Measurements from ENCODE around the gene KCNT2. TPM values are rescaled to one million over a fixed set of nuclear protein-coding genes. Genes with fewer than 3 reads are reported as not detected.

The KCNT2 gene
- total and polyA plus RNA-seq, 2 donors (not counting 3 experiments of a cell fraction or from before 2014, with no cell fraction given): 0.46 to 1.6 TPM

DNA sequence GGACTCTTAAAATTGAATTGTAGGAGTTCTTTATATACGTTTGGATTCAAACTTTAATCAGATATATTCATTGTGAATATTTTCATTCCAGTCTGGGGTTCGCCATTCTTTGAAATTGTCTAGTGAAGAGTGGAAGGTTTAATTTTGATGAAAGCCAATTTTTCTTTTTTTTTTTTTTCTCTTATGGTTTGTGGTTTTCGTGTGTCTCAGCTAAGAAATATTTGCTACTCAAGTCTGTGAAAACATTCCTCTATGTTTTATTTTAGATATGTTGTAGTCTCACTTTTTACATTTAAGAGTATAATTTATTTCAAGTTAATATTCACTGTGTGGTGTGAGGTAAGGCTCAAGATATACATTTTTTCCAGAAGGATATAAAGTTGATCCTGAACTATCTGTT, 220.5 kb downstream of the KCNT2 start:
- H2AFZ ChIP-seq (ENCODE audit: low read depth, low read length): no peak overlapping the region
- dilution Hi-C loops (cut with MboI; ENCODE audit: extremely low pct_ligation_motif_present, low sequenced_read_pairs): no loop called here
- TF ChIP-seq JUN (IDR thresholded peaks at IDR 0.05; ENCODE audit: borderline replicate concordance, insufficient read depth, insufficient read length, low read depth): no peak
- TF ChIP-seq POLR2AphosphoS5 (IDR thresholded peaks at IDR 0.05; ENCODE audit: insufficient read depth, low read depth, low read length): no peak
- no peak for TF ChIP-seq EZH2 (IDR thresholded peaks at IDR 0.05; ENCODE audit: borderline replicate concordance, low read depth, low read length, severe bottlenecking)
- TF ChIP-seq, protein P1, sequence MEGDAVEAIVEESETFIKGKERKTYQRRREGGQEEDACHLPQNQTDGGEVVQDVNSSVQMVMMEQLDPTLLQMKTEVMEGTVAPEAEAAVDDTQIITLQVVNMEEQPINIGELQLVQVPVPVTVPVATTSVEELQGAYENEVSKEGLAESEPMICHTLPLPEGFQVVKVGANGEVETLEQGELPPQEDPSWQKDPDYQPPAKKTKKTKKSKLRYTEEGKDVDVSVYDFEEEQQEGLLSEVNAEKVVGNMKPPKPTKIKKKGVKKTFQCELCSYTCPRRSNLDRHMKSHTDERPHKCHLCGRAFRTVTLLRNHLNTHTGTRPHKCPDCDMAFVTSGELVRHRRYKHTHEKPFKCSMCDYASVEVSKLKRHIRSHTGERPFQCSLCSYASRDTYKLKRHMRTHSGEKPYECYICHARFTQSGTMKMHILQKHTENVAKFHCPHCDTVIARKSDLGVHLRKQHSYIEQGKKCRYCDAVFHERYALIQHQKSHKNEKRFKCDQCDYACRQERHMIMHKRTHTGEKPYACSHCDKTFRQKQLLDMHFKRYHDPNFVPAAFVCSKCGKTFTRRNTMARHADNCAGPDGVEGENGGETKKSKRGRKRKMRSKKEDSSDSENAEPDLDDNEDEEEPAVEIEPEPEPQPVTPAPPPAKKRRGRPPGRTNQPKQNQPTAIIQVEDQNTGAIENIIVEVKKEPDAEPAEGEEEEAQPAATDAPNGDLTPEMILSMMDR (IDR thresholded peaks at IDR 0.05; ENCODE audit: extremely low read depth in 1 of 2, insufficient read depth in 1 of 2, low read depth in 1 of 2, low read length in 2 of 2): no peak
- TF ChIP-seq GATA2 (IDR thresholded peaks at IDR 0.05; ENCODE audit: insufficient read depth, insufficient read length, low read depth, low read length): no peak
- no peak for TF ChIP-seq FOS (IDR thresholded peaks at IDR 0.05; ENCODE audit: borderline replicate concordance, insufficient read depth, low read length)
- no peak for TF ChIP-seq MYC (IDR thresholded peaks at IDR 0.05; ENCODE audit: low read depth, low read length)
- TF ChIP-seq, protein P2, sequence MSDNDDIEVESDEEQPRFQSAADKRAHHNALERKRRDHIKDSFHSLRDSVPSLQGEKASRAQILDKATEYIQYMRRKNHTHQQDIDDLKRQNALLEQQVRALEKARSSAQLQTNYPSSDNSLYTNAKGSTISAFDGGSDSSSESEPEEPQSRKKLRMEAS (IDR thresholded peaks at IDR 0.05; ENCODE audit: insufficient read depth, insufficient read length): no peak
- no peak for TF ChIP-seq POLR2A (IDR thresholded peaks at IDR 0.05; ENCODE audit: low read depth, low read length)
- FAIRE-seq (no peak), DNase-seq (ENCODE audit: low read depth, low spot score) (no peak)
- H3K9ac ChIP-seq (replicated peaks; ENCODE audit: extremely low read depth, insufficient read depth, low read length): no peak overlapping the region
- no peaks in the 10 kb centered on the region for H3K9me3 ChIP-seq (replicated peaks; ENCODE audit: control insufficient read depth, insufficient read depth, low read length)
- no peaks in the 10 kb centered on the region for H3K4me1 ChIP-seq (ENCODE audit: control insufficient read depth, extremely low read depth, insufficient read depth, low read length)
- CTCF ChIA-PET: interaction anchor here (0.6 to 1.9 kb wide), 2 partner anchors 15 to 274 kb away, joined by 3 to 9 read pairs; no protein-coding TSS in a partner anchor
- H3K27ac ChIP-seq (ENCODE audit: insufficient read depth, low read depth, low read length): no peak overlapping the region
- no peaks in the 10 kb centered on the region for H3K36me3 ChIP-seq (ENCODE audit: control insufficient read depth in 2 of 2, extremely low read depth in 1 of 2, insufficient read depth in 2 of 2, low read length in 2 of 2)
- intact Hi-C loops (cut with micrococcal nuclease): no loop called here
- BruUV-seq (replicated peaks): no TSS peak
- no peaks in the 10 kb centered on the region for H4K20me1 ChIP-seq (replicated peaks; ENCODE audit: control insufficient read depth, extremely low read depth, insufficient read depth, low read length)
- no peak overlapping the region for H3K4me3 ChIP-seq (replicated peaks in 1 of 3; ENCODE audit: insufficient read depth in 1 of 3, low read depth in 1 of 3, low read length in 3 of 3)
- H3K27me3 ChIP-seq (ENCODE audit: control insufficient read depth in 2 of 2, insufficient read depth in 2 of 2, low read length in 2 of 2): no peaks in the 10 kb centered on the region
- no peak overlapping the region for H3K4me2 ChIP-seq (ENCODE audit: insufficient read depth, low read length)
- POLR2A ChIA-PET: no interaction called here
- H3K79me2 ChIP-seq (ENCODE audit: control insufficient read depth, insufficient read depth, low read length): no peaks in the 10 kb centered on the region
- no peaks in the 10 kb centered on the region for H3K9me1 ChIP-seq (replicated peaks; ENCODE audit: control insufficient read depth, extremely low read depth, insufficient read depth, low read length)
